Measurements from ENCODE around the gene IL11. TPM values are rescaled to one million over a fixed set of nuclear protein-coding genes. Genes with fewer than 3 reads are reported as not detected.
"Not testable (repeated sequence)": the region's sequence is repeated elsewhere in the genome, so short reads cannot be mapped to it uniquely, and the experiment has no call there.

IL11 gene
- total RNA-seq, 1 donor from 2014 or later, result 0.56 TPM

DNA sequence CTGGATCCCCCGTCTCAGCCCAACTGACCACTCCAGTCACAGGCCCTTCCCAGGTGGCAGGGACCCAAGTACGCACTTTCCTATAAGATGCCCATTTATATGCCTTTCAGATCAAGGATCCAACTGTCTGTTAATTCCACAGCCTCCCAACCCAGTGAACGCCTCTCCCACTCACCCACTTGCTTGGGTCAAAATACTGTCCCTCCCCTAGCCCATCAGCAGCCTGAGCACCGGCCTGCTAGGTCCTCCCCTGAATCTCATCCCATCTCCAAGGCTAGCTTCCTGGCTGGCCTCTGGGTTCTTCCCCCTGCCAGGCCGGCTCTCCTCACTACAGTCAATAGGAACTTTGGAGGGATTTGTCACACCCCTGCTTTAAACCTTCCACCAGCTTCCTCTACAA, 35.4 kb upstream of the IL11 start:
- Mint-ChIP-seq H3K27ac (ENCODE audit: unreplicated experiment) (peak overlapping the region; percentile 39), H3K36me3 (ENCODE audit: low read depth) (peaks cover 35% of the 10 kb centered on the region), H3K9me3 (peaks cover 9% of the 10 kb centered on the region), H3K27me3 (ENCODE audit: low read depth) (peaks cover 26% of the 10 kb centered on the region), H3K4me3 (peak overlapping the region; percentile 93), H3K4me1 (peaks cover 35% of the 10 kb centered on the region)
- DNase-seq (ENCODE audit: low read depth, low spot score), result no peak
- TF ChIP-seq, protein P1, sequence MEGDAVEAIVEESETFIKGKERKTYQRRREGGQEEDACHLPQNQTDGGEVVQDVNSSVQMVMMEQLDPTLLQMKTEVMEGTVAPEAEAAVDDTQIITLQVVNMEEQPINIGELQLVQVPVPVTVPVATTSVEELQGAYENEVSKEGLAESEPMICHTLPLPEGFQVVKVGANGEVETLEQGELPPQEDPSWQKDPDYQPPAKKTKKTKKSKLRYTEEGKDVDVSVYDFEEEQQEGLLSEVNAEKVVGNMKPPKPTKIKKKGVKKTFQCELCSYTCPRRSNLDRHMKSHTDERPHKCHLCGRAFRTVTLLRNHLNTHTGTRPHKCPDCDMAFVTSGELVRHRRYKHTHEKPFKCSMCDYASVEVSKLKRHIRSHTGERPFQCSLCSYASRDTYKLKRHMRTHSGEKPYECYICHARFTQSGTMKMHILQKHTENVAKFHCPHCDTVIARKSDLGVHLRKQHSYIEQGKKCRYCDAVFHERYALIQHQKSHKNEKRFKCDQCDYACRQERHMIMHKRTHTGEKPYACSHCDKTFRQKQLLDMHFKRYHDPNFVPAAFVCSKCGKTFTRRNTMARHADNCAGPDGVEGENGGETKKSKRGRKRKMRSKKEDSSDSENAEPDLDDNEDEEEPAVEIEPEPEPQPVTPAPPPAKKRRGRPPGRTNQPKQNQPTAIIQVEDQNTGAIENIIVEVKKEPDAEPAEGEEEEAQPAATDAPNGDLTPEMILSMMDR (conservative IDR thresholded peaks at IDR 0.05), result no peak

DNA sequence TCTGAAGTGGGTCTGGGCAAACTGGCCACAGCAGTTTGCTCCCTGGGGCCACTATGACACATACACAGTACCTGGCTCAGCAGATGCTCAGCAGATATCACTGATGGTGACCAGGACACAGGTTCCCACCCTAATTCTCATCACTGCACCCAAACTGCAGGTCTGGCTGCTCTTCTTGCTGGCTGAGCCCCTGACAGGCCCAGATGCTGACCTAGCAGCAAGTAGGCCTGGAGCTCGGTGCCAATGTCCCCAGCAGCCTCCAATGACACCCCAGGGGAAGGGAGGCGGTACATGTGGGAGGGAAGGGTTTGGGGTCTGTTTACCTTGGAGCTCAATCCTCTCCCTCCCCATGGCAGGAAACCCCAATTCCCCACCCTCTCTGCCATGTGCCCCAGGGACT, 32.2 kb upstream of the IL11 start:
- TF ChIP-seq, protein P1 (conservative IDR thresholded peaks at IDR 0.05), result no peak
- no peak overlapping the region for H3K27ac Mint-ChIP-seq (ENCODE audit: unreplicated experiment)
- no peaks in the 10 kb centered on the region for H3K9me3 Mint-ChIP-seq

DNA sequence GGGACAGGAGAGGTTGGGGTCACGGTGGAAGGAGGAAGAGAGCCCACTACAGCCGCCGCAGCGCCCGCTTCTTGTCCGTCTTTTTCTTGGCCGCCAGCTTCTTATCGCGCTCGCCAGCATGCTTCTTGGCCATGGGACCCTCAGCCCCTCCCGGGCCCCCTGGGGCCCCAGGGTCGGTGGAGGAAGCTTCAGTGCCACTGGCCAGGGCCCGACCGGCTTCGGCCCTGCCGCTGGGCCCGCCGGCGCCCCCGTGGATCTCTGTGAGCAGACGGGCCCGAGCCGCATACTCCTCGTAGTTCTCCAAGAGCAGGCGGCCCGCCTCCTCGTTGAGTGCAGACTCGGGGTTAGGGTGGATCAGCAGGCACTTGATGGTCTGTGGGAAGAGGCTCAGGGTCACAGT, 31.1 kb upstream of the IL11 start:
- Mint-ChIP-seq H3K36me3 (ENCODE audit: low read depth) (peaks cover 31% of the 10 kb centered on the region), H3K4me1 (peaks cover 34% of the 10 kb centered on the region), H3K27me3 (ENCODE audit: low read depth) (peaks cover 16% of the 10 kb centered on the region)
- not testable (repeated sequence) for H3K4me3 Mint-ChIP-seq; DNase-seq (ENCODE audit: low read depth, low spot score); H3K9me3 Mint-ChIP-seq; H3K27ac Mint-ChIP-seq (ENCODE audit: unreplicated experiment)

More for the DNA sequence above, 32.2 kb upstream of the IL11 start:
- Mint-ChIP-seq H3K4me3 (peak overlapping the region; percentile 82), H3K27me3 (ENCODE audit: low read depth) (peaks cover 14% of the 10 kb centered on the region), H3K4me1 (peaks cover 34% of the 10 kb centered on the region), H3K36me3 (ENCODE audit: low read depth) (peaks cover 35% of the 10 kb centered on the region)
- no peak for DNase-seq (ENCODE audit: low read depth, low spot score)

DNA sequence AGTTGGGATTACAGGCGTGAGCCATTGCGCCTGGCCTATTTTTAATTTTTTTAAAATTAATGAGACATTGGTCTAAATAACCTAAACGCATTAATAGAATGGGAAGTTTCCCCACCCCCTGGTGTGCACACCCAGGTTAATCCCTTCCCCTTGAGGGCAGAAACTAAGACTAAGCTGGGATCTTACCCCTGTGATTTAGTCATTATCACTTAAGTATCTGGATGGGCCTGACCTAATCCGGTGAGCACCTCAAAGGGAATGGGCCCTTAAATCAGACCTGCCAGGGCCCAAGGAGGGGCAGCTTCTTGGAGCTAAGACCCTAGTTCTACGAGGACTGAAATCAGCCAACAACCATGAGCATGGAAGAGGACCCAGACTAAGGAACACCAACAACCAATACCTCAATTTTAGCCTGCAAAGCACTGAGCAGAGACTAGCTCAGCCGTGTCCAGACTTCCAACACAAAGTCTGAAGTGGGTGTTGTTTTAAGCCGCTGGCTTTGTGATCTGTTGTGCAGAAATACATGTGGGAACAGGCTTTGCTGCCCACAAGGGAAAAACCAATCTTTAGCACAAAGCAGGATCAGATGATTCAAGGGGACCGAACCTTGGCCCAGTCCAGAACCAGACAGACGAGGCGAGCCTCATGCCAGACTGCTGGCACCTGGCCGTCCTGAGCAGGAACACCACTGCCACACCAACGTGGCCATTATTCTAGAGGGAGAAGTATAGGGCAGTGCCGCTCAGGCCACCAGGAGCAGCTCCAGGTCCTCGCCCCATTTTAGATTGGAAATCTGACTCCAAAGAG, 30.2 kb upstream of the IL11 start:
- Mint-ChIP-seq H3K27ac (ENCODE audit: unreplicated experiment) (no peak overlapping the region), H3K36me3 (ENCODE audit: low read depth) (peaks cover 22% of the 10 kb centered on the region), H3K4me3 (peak overlapping the region; percentile 72), H3K4me1 (peaks cover 25% of the 10 kb centered on the region), H3K9me3 (peaks cover 2% of the 10 kb centered on the region), H3K27me3 (ENCODE audit: low read depth) (peaks cover 10% of the 10 kb centered on the region)
- TF ChIP-seq, protein P1 (conservative IDR thresholded peaks at IDR 0.05), result no peak
- DNase-seq (ENCODE audit: low read depth, low spot score), result no peak

DNA sequence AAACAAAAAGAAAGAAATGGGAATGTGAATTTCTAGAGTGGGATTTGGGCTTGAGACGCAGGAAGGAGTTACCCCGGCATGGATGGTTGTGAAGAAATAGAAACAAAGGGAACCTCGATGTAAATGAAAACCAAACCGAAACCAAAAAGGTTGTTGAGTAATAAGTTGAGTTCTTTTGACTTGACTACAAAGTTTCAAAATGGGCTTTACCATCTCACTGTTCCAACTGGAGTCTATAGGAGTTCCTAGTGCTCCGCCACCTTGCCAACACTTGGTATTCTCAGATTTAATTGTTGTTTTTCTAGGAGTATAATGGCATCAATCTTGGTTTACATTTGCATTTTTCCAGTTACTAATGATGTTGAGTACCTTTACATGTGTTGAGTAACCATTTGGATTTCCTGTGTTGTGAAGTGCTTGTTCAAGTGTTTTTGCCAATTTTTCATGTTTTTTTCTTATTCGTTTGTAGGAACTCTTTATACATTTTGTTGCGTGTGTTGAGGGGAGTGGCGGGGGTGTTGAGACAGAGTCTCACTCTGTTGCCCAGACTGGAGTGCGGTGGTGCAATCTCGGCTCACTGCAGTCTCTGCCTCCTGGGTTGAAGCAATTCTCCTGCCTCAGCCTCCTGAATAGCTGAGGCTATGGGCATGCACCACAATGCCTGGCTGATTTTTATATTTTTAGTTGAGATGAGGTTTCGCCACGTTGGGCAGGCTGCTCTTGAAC, 28.1 kb upstream of the IL11 start:
- TF ChIP-seq, protein P1 (conservative IDR thresholded peaks at IDR 0.05), result no peak
- H3K4me3 Mint-ChIP-seq, result peak overlapping the region; percentile 35
- peaks cover 22% of the 10 kb centered on the region for H3K4me1 Mint-ChIP-seq
- H3K27me3 Mint-ChIP-seq (ENCODE audit: low read depth), result peaks cover 11% of the 10 kb centered on the region
- H3K9me3 Mint-ChIP-seq, result peaks cover 2% of the 10 kb centered on the region
- peaks cover 21% of the 10 kb centered on the region for H3K36me3 Mint-ChIP-seq (ENCODE audit: low read depth)
- no peak for DNase-seq (ENCODE audit: low read depth, low spot score)
- H3K27ac Mint-ChIP-seq (ENCODE audit: unreplicated experiment), result no peak overlapping the region

Data from neural crest cell (in vitro differentiated cells).